HG03108 (cell line): ENCODE measurements around the gene GNG4.
"Not testable (repeated sequence)": the region's sequence is repeated elsewhere in the genome, so short reads cannot be mapped to it uniquely, and the experiment has no call there.

ENCODE experiments used
- ATAC-seq: cut with Tn5 transposase; IDR thresholded peaks from one replicate; pipeline ENCODE4 v1.9.1; 2021; ENCODE audit warnings: moderate library complexity; ENCODE audit not compliant: unreplicated experiment

The GNG4 gene

GRCh38 chr1:235546369-235547155 is 103.0 kb downstream of the GNG4 start:
- not testable (repeated sequence) for ATAC-seq

GRCh38 chr1:235545292-235545930 is 104.2 kb downstream of the GNG4 start:
- ATAC-seq, result no peak

- ATAC-seq, result not testable (repeated sequence)
Measured at GRCh38 chr1:235542845-235543244, 106.7 kb downstream of the GNG4 start.

GRCh38 chr1:235533476-235534168 is 116.0 kb downstream of the GNG4 start:
- ATAC-seq, result no peak

GRCh38 chr1:235532360-235532759 is 117.2 kb downstream of the GNG4 start:
- ATAC-seq, result no peak

- ATAC-seq, result no peak
Measured at GRCh38 chr1:235527196-235527814, 122.3 kb downstream of the GNG4 start.

GRCh38 chr1:235525314-235525713 is 124.3 kb downstream of the GNG4 start:
- no peak for ATAC-seq

GRCh38 chr1:235516862-235517446 is 132.6 kb downstream of the GNG4 start:
- no peak for ATAC-seq

GRCh38 chr1:235515844-235516512 is 133.6 kb downstream of the GNG4 start:
- no peak for ATAC-seq

- ATAC-seq, result no peak
Measured at GRCh38 chr1:235513495-235514366, 135.9 kb downstream of the GNG4 start.

GRCh38 chr1:235511470-235512240 is 137.9 kb downstream of the GNG4 start:
- ATAC-seq, result no peak

- ATAC-seq, result no peak
Measured at GRCh38 chr1:235510823-235511222, 138.8 kb downstream of the GNG4 start.

GRCh38 chr1:235507623-235508022 is 142.0 kb downstream of the GNG4 start:
- no peak for ATAC-seq

- peak; percentile 80 for ATAC-seq
Measured at GRCh38 chr1:235504494-235505222, 144.9 kb downstream of the GNG4 start.

GRCh38 chr1:235504122-235504493 is 145.5 kb downstream of the GNG4 start, which contains the start of gene B3GALNT2:
Gene B3GALNT2 (minus strand): TSS chr1:235504452. CDS start chr1:235504252, 200 bp downstream.
- ATAC-seq, result peak; percentile 32

GRCh38 chr1:235503403-235504121 is 146.0 kb downstream of the GNG4 start:
- peak; percentile 5 for ATAC-seq
